Activated gamma-delta T cell treated with anti-CD3 and anti-CD28 coated beads, Interleukin-2, amount 50 U/mL, for 16 hours (primary cell): ENCODE measurements around the gene ADAM29.
"Not testable (repeated sequence)": the region's sequence is repeated elsewhere in the genome, so short reads cannot be mapped to it uniquely, and the experiment has no call there.

Experiments
- DNase-seq: peaks from one replicate; pipeline ENCODE4 v3.0.0-alpha.2; 2020; ENCODE audit warnings: low read depth

ADAM29 gene

GRCh38 chr4:174918058-174918457 is at the start of gene ADAM29:
Gene ADAM29, plus strand, starts transcription at chr4:174918358. Its CDS starts 57,168 bp downstream, at chr4:174975526.
- no peak for DNase-seq

GRCh38 chr4:174869339-174869738 is 48.8 kb upstream of the ADAM29 start:
- DNase-seq, result no peak

GRCh38 chr4:174870311-174870710 is 47.8 kb upstream of the ADAM29 start:
- DNase-seq, result no peak

GRCh38 chr4:174871407-174871806 is 46.8 kb upstream of the ADAM29 start:
- DNase-seq, result no peak

- not testable (repeated sequence) for DNase-seq
These were observed 45.0 kb upstream of the ADAM29 start for GRCh38 chr4:174873146-174873545.

GRCh38 chr4:174873931-174874330 is 44.2 kb upstream of the ADAM29 start:
- DNase-seq, result no peak

- DNase-seq, result no peak
These were observed 43.3 kb upstream of the ADAM29 start for GRCh38 chr4:174874898-174875297.

GRCh38 chr4:174880001-174880400 is 38.2 kb upstream of the ADAM29 start:
- no peak for DNase-seq

- DNase-seq, result no peak
These were observed 35.7 kb upstream of the ADAM29 start for GRCh38 chr4:174882317-174882992.

- no peak for DNase-seq
These were observed 10.7 kb upstream of the ADAM29 start for GRCh38 chr4:174907508-174907907.

GRCh38 chr4:174910271-174910670 is 7.9 kb upstream of the ADAM29 start:
- DNase-seq, result no peak

GRCh38 chr4:174912919-174913543 is 5.1 kb upstream of the ADAM29 start:
- no peak for DNase-seq

- no peak for DNase-seq
These were observed 1.8 kb downstream of the ADAM29 start for GRCh38 chr4:174919886-174920423.

- no peak for DNase-seq
These were observed 8.8 kb downstream of the ADAM29 start for GRCh38 chr4:174926958-174927357.

- no peak for DNase-seq
These were observed 10.0 kb downstream of the ADAM29 start for GRCh38 chr4:174928174-174928573.

- DNase-seq, result no peak
These were observed 10.6 kb downstream of the ADAM29 start for GRCh38 chr4:174928575-174929253.

GRCh38 chr4:174929346-174929745 is 11.2 kb downstream of the ADAM29 start:
- no peak for DNase-seq

- no peak for DNase-seq
These were observed 12.7 kb downstream of the ADAM29 start for GRCh38 chr4:174930895-174931294.

GRCh38 chr4:174933083-174933482 is 14.9 kb downstream of the ADAM29 start:
- no peak for DNase-seq

- no peak for DNase-seq
These were observed 16.2 kb downstream of the ADAM29 start for GRCh38 chr4:174934360-174934759.

GRCh38 chr4:174935607-174936006 is 17.4 kb downstream of the ADAM29 start:
- no peak for DNase-seq

- no peak for DNase-seq
These were observed 21.8 kb downstream of the ADAM29 start for GRCh38 chr4:174940002-174940401.

GRCh38 chr4:174946246-174946645 is 28.1 kb downstream of the ADAM29 start:
- DNase-seq, result no peak
